ENCODE measurements around the gene RAB27A.

Gene RAB27A

DNA sequence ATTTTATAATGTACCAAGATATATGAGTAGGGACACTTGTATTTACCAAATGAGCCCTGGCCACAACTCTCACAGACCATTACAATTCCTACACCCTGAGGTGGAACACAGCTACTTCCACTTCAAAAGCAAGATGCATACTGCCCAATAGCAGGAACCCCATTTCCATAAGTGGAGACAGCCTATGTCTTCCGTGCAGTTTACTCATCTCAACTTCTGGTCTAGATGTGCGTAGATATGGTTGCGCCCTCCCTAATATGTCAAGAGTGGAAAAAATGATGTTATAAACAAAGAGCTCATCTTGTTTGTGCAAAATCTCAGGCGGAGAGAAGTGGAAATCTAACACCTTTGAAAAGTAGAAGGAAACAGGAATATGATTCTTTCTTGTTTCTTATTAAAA is 44.6 kb downstream of the RAB27A start:
- H3K4me1 ChIP-seq (ENCODE audit: low read length): no peaks in the 10 kb centered on the region
- DNase-seq: no peak
- no peaks in the 10 kb centered on the region for H3K27me3 ChIP-seq (replicated peaks; ENCODE audit: insufficient read depth, low read length)
- H3K9ac ChIP-seq (ENCODE audit: low read length): no peak overlapping the region
- H3K4me2 ChIP-seq (ENCODE audit: low read depth, low read length): no peak overlapping the region
- H3K27ac ChIP-seq (ENCODE audit: low read length): no peak overlapping the region
- H4K20me1 ChIP-seq (ENCODE audit: insufficient read depth, low read length): no peaks in the 10 kb centered on the region
- no peaks in the 10 kb centered on the region for H3K36me3 ChIP-seq (replicated peaks; ENCODE audit: insufficient read depth, low read length)
- no peaks in the 10 kb centered on the region for H3K9me3 ChIP-seq (replicated peaks; ENCODE audit: insufficient read depth, low read length)
- no peak overlapping the region for H3K4me3 ChIP-seq (ENCODE audit: low read length)
- no peaks in the 10 kb centered on the region for H3K9me2 ChIP-seq (replicated peaks; ENCODE audit: insufficient read depth, low read length)
- TF ChIP-seq, protein P1, sequence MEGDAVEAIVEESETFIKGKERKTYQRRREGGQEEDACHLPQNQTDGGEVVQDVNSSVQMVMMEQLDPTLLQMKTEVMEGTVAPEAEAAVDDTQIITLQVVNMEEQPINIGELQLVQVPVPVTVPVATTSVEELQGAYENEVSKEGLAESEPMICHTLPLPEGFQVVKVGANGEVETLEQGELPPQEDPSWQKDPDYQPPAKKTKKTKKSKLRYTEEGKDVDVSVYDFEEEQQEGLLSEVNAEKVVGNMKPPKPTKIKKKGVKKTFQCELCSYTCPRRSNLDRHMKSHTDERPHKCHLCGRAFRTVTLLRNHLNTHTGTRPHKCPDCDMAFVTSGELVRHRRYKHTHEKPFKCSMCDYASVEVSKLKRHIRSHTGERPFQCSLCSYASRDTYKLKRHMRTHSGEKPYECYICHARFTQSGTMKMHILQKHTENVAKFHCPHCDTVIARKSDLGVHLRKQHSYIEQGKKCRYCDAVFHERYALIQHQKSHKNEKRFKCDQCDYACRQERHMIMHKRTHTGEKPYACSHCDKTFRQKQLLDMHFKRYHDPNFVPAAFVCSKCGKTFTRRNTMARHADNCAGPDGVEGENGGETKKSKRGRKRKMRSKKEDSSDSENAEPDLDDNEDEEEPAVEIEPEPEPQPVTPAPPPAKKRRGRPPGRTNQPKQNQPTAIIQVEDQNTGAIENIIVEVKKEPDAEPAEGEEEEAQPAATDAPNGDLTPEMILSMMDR (IDR thresholded peaks at IDR 0.05; ENCODE audit: low read length): no peak
- no peak for TF ChIP-seq EZH2 (optimal IDR thresholded peaks at IDR 0.05; ENCODE audit: low read depth, low read length)
- TF ChIP-seq EZH2phosphoT487 (IDR thresholded peaks at IDR 0.05; ENCODE audit: low read length): no peak
- no peak overlapping the region for H2AFZ ChIP-seq (ENCODE audit: low read length)
- H3F3A ChIP-seq (ENCODE audit: insufficient read depth, low read length): 0 out of 2 replicates have a peak, but pooled peaks cover 4% of the 10 kb centered on the region
- H3K79me2 ChIP-seq (ENCODE audit: low read length): peaks cover 59% of the 10 kb centered on the region

DNA sequence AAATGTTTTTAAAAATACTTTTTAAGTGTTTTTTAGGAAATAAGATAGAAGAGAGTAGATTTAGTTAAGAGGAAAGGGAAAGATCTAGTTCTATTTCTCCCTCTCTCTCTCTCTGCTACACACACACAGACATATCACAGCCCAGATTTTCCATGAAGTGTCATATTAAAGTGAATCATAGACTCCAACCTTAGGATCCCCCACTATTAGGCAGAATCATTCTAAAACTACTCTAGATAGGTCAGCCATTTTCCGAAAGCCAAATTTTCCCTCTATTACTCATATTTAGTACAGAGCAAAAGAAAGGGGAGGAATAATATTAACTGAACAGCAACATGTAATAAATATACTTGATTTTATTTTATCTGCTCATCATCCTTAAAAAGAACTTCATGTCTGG is 47.7 kb downstream of the RAB27A start:
- Histone ChIP-seq H3K4me2 (ENCODE audit: low read depth, low read length) (no peak overlapping the region), H3K27ac (ENCODE audit: low read length) (no peak overlapping the region), H3K36me3 (replicated peaks; ENCODE audit: insufficient read depth, low read length) (no peaks in the 10 kb centered on the region), H3K9me3 (replicated peaks; ENCODE audit: insufficient read depth, low read length) (no peaks in the 10 kb centered on the region), H4K20me1 (ENCODE audit: insufficient read depth, low read length) (no peaks in the 10 kb centered on the region), H3K4me3 (ENCODE audit: low read length) (no peak overlapping the region), H3K9ac (ENCODE audit: low read length) (no peak overlapping the region), H3K9me2 (replicated peaks; ENCODE audit: insufficient read depth, low read length) (no peaks in the 10 kb centered on the region), H2AFZ (ENCODE audit: low read length) (no peak overlapping the region), H3F3A (ENCODE audit: insufficient read depth, low read length) (no peaks in the 10 kb centered on the region), H3K79me2 (ENCODE audit: low read length) (peaks cover 56% of the 10 kb centered on the region), H3K4me1 (ENCODE audit: low read length) (peaks cover 5% of the 10 kb centered on the region), H3K27me3 (replicated peaks; ENCODE audit: insufficient read depth, low read length) (no peaks in the 10 kb centered on the region)
- DNase-seq: no peak
- no peak for TF ChIP-seq EZH2 (optimal IDR thresholded peaks at IDR 0.05; ENCODE audit: low read depth, low read length)
- TF ChIP-seq EZH2phosphoT487 (IDR thresholded peaks at IDR 0.05; ENCODE audit: low read length): no peak
- TF ChIP-seq, protein P1 (IDR thresholded peaks at IDR 0.05; ENCODE audit: low read length): no peak

DNA sequence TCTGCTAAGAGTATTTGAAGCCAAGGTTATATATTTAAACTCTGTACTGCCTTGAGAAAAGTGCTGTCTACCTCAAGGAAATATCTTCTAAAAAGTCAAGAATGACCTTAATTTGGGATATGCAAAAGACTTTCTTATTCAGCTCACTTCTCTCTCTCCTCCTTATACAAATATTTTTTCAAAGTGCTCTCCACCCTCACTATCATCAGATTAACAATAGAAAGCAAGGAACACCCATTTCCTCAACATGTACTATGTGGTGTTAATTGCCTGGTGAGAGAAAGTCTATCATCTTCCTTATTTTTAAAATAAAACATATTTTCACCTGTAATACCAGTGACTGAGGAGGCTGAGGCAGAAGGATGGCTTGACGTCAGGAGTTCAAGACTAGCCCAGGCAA is 48.4 kb downstream of the RAB27A start:
- Histone ChIP-seq H3K27me3 (replicated peaks; ENCODE audit: insufficient read depth, low read length) (no peaks in the 10 kb centered on the region), H3K79me2 (ENCODE audit: low read length) (peaks cover 51% of the 10 kb centered on the region), H4K20me1 (ENCODE audit: insufficient read depth, low read length) (no peaks in the 10 kb centered on the region), H3F3A (ENCODE audit: insufficient read depth, low read length) (no peaks in the 10 kb centered on the region), H3K36me3 (replicated peaks; ENCODE audit: insufficient read depth, low read length) (no peaks in the 10 kb centered on the region), H2AFZ (ENCODE audit: low read length) (no peak overlapping the region), H3K9me2 (replicated peaks; ENCODE audit: insufficient read depth, low read length) (no peaks in the 10 kb centered on the region), H3K27ac (ENCODE audit: low read length) (no peak overlapping the region), H3K4me1 (ENCODE audit: low read length) (peaks cover 11% of the 10 kb centered on the region), H3K9me3 (replicated peaks; ENCODE audit: insufficient read depth, low read length) (no peaks in the 10 kb centered on the region), H3K9ac (ENCODE audit: low read length) (no peak overlapping the region), H3K4me2 (ENCODE audit: low read depth, low read length) (no peak overlapping the region), H3K4me3 (ENCODE audit: low read length) (no peak overlapping the region)
- DNase-seq: no peak
- no peak for TF ChIP-seq EZH2phosphoT487 (IDR thresholded peaks at IDR 0.05; ENCODE audit: low read length)

GRCh38 chr15:55240125-55240760 is 49.4 kb downstream of the RAB27A start:
- Histone ChIP-seq H3K27me3 (replicated peaks; ENCODE audit: insufficient read depth, low read length) (no peaks in the 10 kb centered on the region), H3K36me3 (replicated peaks; ENCODE audit: insufficient read depth, low read length) (no peaks in the 10 kb centered on the region), H4K20me1 (ENCODE audit: insufficient read depth, low read length) (no peaks in the 10 kb centered on the region), H2AFZ (ENCODE audit: low read length) (no peak overlapping the region), H3F3A (ENCODE audit: insufficient read depth, low read length) (no peaks in the 10 kb centered on the region), H3K9me3 (replicated peaks; ENCODE audit: insufficient read depth, low read length) (no peaks in the 10 kb centered on the region), H3K27ac (ENCODE audit: low read length) (no peak overlapping the region), H3K4me3 (ENCODE audit: low read length) (no peak overlapping the region), H3K9ac (ENCODE audit: low read length) (no peak overlapping the region), H3K79me2 (ENCODE audit: low read length) (peaks cover 52% of the 10 kb centered on the region), H3K4me2 (ENCODE audit: low read depth, low read length) (no peak overlapping the region), H3K9me2 (replicated peaks; ENCODE audit: insufficient read depth, low read length) (no peaks in the 10 kb centered on the region), H3K4me1 (ENCODE audit: low read length) (peaks cover 14% of the 10 kb centered on the region)
- TF ChIP-seq EZH2phosphoT487 (IDR thresholded peaks at IDR 0.05; ENCODE audit: low read length) (no peak), EZH2 (optimal IDR thresholded peaks at IDR 0.05; ENCODE audit: low read depth, low read length) (no peak)
- TF ChIP-seq, protein P1 (IDR thresholded peaks at IDR 0.05; ENCODE audit: low read length): no peak
- DNase-seq: no peak
